ENCODE data around the gene ZNF135. TPM values are rescaled to one million over a fixed set of nuclear protein-coding genes. Genes with fewer than 3 reads are reported as not detected.
A peak's percentile ranks its signal among the peaks of the same experiment; 100 is the strongest.

The ZNF135 gene
- total RNA-seq = 1.6 and 4.3 TPM in 2 replicates

- TF ChIP-seq, protein P1, sequence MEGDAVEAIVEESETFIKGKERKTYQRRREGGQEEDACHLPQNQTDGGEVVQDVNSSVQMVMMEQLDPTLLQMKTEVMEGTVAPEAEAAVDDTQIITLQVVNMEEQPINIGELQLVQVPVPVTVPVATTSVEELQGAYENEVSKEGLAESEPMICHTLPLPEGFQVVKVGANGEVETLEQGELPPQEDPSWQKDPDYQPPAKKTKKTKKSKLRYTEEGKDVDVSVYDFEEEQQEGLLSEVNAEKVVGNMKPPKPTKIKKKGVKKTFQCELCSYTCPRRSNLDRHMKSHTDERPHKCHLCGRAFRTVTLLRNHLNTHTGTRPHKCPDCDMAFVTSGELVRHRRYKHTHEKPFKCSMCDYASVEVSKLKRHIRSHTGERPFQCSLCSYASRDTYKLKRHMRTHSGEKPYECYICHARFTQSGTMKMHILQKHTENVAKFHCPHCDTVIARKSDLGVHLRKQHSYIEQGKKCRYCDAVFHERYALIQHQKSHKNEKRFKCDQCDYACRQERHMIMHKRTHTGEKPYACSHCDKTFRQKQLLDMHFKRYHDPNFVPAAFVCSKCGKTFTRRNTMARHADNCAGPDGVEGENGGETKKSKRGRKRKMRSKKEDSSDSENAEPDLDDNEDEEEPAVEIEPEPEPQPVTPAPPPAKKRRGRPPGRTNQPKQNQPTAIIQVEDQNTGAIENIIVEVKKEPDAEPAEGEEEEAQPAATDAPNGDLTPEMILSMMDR (IDR thresholded peaks at IDR 0.05; ENCODE audit: insufficient read depth, low read depth, low read length) = no peak
- H3K4me3 ChIP-seq (ENCODE audit: low read depth, low read length) = peak within 1 kb of the TSS; percentile 46
These were observed at the start of gene ZNF135 for GRCh38 chr19:58059003-58059670. TSS of gene ZNF135 (plus strand) at chr19:58059282. CDS start at chr19:58060003, 721 bp downstream.

GRCh38 chr19:58009301-58009665, 49.8 kb upstream of the ZNF135 start:
- TF ChIP-seq, protein P1 (IDR thresholded peaks at IDR 0.05; ENCODE audit: insufficient read depth, low read depth, low read length) = no peak
- H3K4me3 ChIP-seq (ENCODE audit: low read depth, low read length) = peak overlapping the region; percentile 52
- DNase-seq (ENCODE audit: low read depth) = no peak

More at GRCh38 chr19:58059003-58059670, at the start of gene ZNF135:
- peak; percentile 78 for DNase-seq (ENCODE audit: low read depth)

DNA sequence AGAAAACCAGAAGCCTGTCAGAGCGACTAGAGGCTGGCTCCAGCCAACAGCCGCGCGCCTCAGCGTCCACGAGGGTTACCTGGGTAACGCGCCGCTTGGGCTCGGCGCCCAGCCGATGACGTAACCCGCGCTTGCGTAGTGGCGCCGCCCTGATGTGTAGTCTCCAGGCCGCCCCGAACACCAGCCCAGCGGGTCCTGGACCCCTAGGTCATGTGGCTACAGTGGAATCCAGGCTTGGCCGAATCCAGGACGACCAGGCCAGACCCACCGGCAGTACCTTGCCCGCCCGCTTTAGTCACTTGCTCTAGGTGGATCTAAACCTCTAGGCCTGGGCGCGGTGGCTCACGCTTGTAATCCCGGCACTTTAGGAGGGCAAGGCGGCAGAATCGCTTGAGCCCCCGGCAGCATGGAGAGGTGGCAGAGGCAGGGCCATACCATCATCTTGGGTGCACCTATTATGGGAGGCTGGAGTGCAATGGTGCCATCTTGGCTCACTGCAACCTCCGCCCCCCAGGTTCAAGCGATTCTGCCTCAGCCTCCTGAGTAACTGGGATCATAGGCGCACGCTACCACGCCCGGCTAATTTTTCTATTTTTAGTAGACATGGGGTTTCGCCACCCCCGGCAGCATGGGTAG, 49.3 kb upstream of the ZNF135 start:
- TF ChIP-seq, protein P1 (IDR thresholded peaks at IDR 0.05; ENCODE audit: insufficient read depth, low read depth, low read length) = no peak
- peak overlapping the region; percentile 52 for H3K4me3 ChIP-seq (ENCODE audit: low read depth, low read length)
- DNase-seq (ENCODE audit: low read depth) = peak; percentile 78

DNA sequence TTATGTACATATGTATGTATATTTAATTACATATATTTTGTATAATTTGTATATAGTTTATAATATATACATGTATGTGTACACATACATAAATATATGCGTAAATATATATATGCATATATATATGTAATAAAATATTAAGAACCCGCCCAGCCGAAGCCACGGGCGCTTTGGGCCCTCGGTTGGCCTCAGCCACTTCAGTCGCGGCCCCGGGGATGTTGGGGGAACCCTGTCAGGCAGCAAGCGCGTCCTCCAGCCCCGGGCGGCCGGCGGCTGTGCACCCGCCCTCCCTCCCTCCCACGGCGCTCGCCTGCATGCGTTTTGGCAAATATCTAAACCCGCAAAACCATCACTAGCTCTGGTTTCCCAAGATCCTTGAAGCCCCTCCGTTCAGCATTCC, 48.6 kb upstream of the ZNF135 start:
- TF ChIP-seq, protein P1 (IDR thresholded peaks at IDR 0.05; ENCODE audit: insufficient read depth, low read depth, low read length) = no peak
- DNase-seq (ENCODE audit: low read depth) = no peak
- no peak overlapping the region for H3K4me3 ChIP-seq (ENCODE audit: low read depth, low read length)

DNA sequence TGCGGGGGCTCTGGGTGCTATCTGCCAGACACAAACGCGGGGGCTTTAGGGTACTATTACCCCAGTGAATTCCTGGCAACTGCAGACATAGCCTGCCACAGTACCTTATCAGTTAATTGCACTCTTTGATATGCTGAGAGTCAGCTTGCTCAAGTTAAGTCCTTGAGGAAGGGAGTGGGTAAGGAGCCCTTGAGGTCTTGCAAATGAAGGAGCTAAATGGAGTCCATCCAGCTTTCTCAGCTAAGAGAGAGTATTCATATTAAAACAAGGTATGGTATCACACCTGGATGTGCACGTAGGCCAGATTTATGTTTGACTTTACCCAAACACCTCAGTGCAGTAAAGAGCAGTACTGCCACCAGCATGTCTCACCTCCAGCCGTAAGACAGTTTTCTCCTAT, 44.9 kb upstream of the ZNF135 start:
- H3K4me3 ChIP-seq (ENCODE audit: low read depth, low read length) = no peak overlapping the region
- no peak for DNase-seq (ENCODE audit: low read depth)
- TF ChIP-seq, protein P1 (IDR thresholded peaks at IDR 0.05; ENCODE audit: insufficient read depth, low read depth, low read length) = no peak

DNA sequence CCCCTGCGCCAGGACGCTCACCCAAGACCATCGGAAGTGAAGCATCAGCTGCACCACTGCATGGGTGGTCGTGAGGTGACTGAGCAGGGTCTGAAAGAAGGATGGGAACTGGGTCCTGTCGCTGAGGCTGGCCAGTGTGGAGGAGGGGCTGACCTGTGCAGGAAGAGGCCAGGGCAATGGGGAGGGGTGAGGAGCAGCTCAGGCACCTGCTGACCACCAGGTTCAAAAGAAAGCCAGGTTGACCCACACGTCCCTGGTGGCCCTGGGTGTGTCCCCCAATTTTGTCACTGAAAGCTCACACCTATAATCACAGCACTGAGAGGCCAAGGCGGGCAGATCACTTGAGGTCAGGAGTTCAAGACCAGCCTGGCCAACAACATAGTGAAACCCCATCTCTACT, 39.0 kb upstream of the ZNF135 start:
- TF ChIP-seq, protein P1 (IDR thresholded peaks at IDR 0.05; ENCODE audit: insufficient read depth, low read depth, low read length) = no peak
- H3K4me3 ChIP-seq (ENCODE audit: low read depth, low read length) = no peak overlapping the region
- no peak for DNase-seq (ENCODE audit: low read depth)
